ENCODE data around the gene CYB5R4. TPM values are rescaled to one million over a fixed set of nuclear protein-coding genes. Genes with fewer than 3 reads are reported as not detected.

The CYB5R4 gene
- total and polyA plus RNA-seq, 10 donors: 10.0 to 50.7 (median 25.8) TPM

- Histone ChIP-seq H3K9me3 (peaks cover 0 to 3% (median 0%) of the 10 kb centered on the region in 8 donors), H3K36me3 (peaks cover 0 to 22% (median 17%) of the 10 kb centered on the region in 6 donors), H3K4me1 (peaks cover 13 to 62% (median 29%) of the 10 kb centered on the region in 6 donors), H3K4me3 (peak overlapping the region in 6 of 8 donors; percentile 70 to 90 (median 74)), H3K27me3 (replicated peaks in 1 of 7) (peaks cover 0 to 6% (median 0%) of the 10 kb centered on the region in 7 donors), H3K27ac (peak overlapping the region; percentile 82 to 95 (median 91))
- no peak for TF ChIP-seq POLR2A (IDR thresholded peaks at IDR 0.05)
- TF ChIP-seq POLR2AphosphoS5 (IDR thresholded peaks at IDR 0.05): no peak
- TF ChIP-seq, protein P1, sequence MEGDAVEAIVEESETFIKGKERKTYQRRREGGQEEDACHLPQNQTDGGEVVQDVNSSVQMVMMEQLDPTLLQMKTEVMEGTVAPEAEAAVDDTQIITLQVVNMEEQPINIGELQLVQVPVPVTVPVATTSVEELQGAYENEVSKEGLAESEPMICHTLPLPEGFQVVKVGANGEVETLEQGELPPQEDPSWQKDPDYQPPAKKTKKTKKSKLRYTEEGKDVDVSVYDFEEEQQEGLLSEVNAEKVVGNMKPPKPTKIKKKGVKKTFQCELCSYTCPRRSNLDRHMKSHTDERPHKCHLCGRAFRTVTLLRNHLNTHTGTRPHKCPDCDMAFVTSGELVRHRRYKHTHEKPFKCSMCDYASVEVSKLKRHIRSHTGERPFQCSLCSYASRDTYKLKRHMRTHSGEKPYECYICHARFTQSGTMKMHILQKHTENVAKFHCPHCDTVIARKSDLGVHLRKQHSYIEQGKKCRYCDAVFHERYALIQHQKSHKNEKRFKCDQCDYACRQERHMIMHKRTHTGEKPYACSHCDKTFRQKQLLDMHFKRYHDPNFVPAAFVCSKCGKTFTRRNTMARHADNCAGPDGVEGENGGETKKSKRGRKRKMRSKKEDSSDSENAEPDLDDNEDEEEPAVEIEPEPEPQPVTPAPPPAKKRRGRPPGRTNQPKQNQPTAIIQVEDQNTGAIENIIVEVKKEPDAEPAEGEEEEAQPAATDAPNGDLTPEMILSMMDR (IDR thresholded peaks at IDR 0.05 in 8 of 11, conservative IDR thresholded peaks at IDR 0.05 in 3 of 11): no peak
- no peak for DNase-seq
- WGBS, 5 donors: 43 to 63% (median 47%) methylated on average over 8 of the region's 8 CpGs
- intact Hi-C loops (cut with DNase I; ENCODE audit: low total_unique reads): no loop called here
These were observed 1.4 kb downstream of the CYB5R4 start for GRCh38 chr6:83860782-83861495.

DNA sequence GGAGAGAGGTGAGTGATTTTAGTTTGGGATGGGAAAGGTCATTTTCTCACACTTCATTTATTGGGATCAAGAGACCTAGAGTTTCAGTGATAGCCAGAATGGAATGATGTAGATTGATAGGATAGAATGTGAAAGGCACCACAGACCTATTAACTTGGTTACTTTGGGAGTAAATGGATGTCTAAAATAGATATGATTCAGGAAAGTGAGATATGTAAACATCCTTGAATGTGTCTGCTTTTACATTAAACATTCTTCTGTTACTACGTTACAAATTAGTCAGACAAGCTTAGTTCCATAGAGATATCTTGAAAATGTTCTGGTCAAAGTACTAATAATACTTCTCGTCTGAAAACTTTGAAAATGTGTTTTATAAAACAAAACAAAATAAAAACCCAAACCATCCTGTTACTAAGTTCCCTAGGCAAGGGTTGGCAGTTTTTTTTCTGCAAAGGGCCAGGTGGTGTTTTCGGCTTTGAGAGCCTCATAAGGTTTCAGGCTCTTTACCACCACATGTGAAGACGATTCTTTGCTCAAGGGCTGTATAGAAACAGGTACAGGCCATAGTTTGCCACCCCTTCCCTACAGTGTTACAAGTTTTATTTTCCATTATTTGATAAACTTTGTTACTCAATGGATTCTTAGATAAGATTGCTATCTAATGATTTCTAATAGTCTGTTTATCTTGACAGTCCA lies 3.4 kb downstream of the CYB5R4 start:
- Histone ChIP-seq H3K4me3 (no peak overlapping the region), H3K27me3 (replicated peaks in 1 of 7) (no peaks in the 10 kb centered on the region), H3K36me3 (peaks cover 5 to 42% (median 35%) of the 10 kb centered on the region in 6 donors), H3K4me1 (peaks cover 13 to 69% (median 29%) of the 10 kb centered on the region in 6 donors), H3K27ac (no peak overlapping the region), H3K9me3 (peaks cover 3 to 23% (median 16%) of the 10 kb centered on the region in 8 donors)
- no peak for DNase-seq
- 77 to 92% (median 89%) methylated on average over 4 of the region's 4 CpGs for WGBS, 5 donors
- intact Hi-C loops (cut with DNase I; ENCODE audit: low total_unique reads): no loop called here
- TF ChIP-seq, protein P1 (IDR thresholded peaks at IDR 0.05 in 8 of 11, conservative IDR thresholded peaks at IDR 0.05 in 3 of 11): no peak
- no peak for TF ChIP-seq POLR2AphosphoS5 (IDR thresholded peaks at IDR 0.05)

DNA sequence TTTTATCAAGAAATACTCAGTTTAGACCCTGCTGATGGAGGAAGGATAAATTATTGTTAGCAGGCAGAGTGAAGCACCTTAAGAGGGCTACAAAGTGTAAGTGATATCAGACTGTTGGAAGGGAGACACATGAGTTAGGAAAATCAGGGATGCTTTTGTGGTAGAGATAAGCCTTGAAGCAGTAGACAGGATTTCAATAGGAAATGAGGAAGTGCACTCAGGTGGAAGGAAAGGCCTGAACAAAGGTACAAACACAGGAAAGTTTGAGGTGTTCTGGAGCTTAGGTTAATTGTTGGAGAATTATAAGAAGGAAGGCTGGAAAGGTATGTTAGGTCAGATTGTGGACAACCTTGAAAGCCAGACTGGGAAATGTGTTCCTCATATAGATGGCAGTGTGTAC lies 7.6 kb downstream of the CYB5R4 start:
- intact Hi-C loops (cut with DNase I; ENCODE audit: low total_unique reads): no loop called here
- H3K27ac ChIP-seq: peak overlapping the region in 3 of 8 donors; percentile 37 to 64 (median 57)
- TF ChIP-seq, protein P1 (IDR thresholded peaks at IDR 0.05 in 8 of 11, conservative IDR thresholded peaks at IDR 0.05 in 3 of 11): no peak
- TF ChIP-seq POLR2AphosphoS5 (IDR thresholded peaks at IDR 0.05) (no peak), POLR2A (IDR thresholded peaks at IDR 0.05) (no peak)
- no peak for DNase-seq
- H3K4me3 ChIP-seq: no peak overlapping the region
- peaks cover 5 to 76% (median 42%) of the 10 kb centered on the region in 6 donors for H3K36me3 ChIP-seq
- peaks cover 0 to 46% (median 3%) of the 10 kb centered on the region in 6 donors for H3K4me1 ChIP-seq
- H3K27me3 ChIP-seq (replicated peaks in 1 of 7): no peaks in the 10 kb centered on the region
- peaks cover 5 to 26% (median 20%) of the 10 kb centered on the region in 8 donors for H3K9me3 ChIP-seq
